H1 (cell line): ENCODE results near the gene C20orf144.

Source experiments
- BCL11A ChIP-seq, 2 experiments: IDR thresholded peaks; one replicate each; pipeline ENCODE4 v1.6.1; 2011; ENCODE audit warnings: low read depth in 2 of 2, low read length in 2 of 2, mild to moderate bottlenecking in 2 of 2
- CEBPB ChIP-seq: IDR thresholded peaks from 2 replicates; pipeline ENCODE4 v1.6.1; 2012; ENCODE audit warnings: low read depth, low read length
- EGR1 ChIP-seq: IDR thresholded peaks from 2 replicates; pipeline ENCODE4 v1.6.1; 2011; ENCODE audit warnings: low read depth, low read length, borderline replicate concordance
- GABPA ChIP-seq: IDR thresholded peaks from 2 replicates; pipeline ENCODE4 v1.6.1; 2011; ENCODE audit warnings: mild to moderate bottlenecking, low read length, moderate library complexity, borderline replicate concordance; ENCODE audit not compliant: insufficient read depth
- GTF2F1 ChIP-seq: IDR thresholded peaks from 2 replicates; pipeline ENCODE4 v1.6.1; 2012; ENCODE audit warnings: low read depth, low read length, improper control_type of control experiment, borderline replicate concordance
- MAFK ChIP-seq: IDR thresholded peaks from 2 replicates; pipeline ENCODE4 v1.6.1; 2012; ENCODE audit warnings: low read depth, mild to moderate bottlenecking, improper control_type of control experiment, low read length
- NRF1 ChIP-seq: IDR thresholded peaks from 2 replicates; pipeline ENCODE4 v1.6.1; 2011; ENCODE audit warnings: mild to moderate bottlenecking, low read depth, low read length, improper control_type of control experiment
- PHF8 ChIP-seq: fragments of 200-600 bp; sonication (generic); conservative IDR thresholded peaks from 2 replicates; pipeline ENCODE4 v1.7.1; 2012; ENCODE audit warnings: low read depth, mild to moderate bottlenecking, inconsistent platforms, low read length, moderate library complexity
- POLR2A ChIP-seq, 2 experiments: IDR thresholded peaks; 1 replicate in 1 of 2; 2 replicates in 1 of 2; pipeline ENCODE4 v1.6.1; 2011; ENCODE audit warnings: low read depth in 2 of 2, low read length in 2 of 2, mild to moderate bottlenecking in 2 of 2; ENCODE audit errors: control extremely low read depth in 1 of 2
- SAP30 ChIP-seq: fragments of 300-600 bp; sonication (generic); IDR thresholded peaks from 2 replicates; pipeline ENCODE4 v1.7.1; 2012; ENCODE audit warnings: low read length, moderate library complexity, mild to moderate bottlenecking, inconsistent platforms; ENCODE audit not compliant: insufficient read depth, insufficient replicate concordance
- SRF ChIP-seq: IDR thresholded peaks from 2 replicates; pipeline ENCODE4 v1.6.1; 2011; ENCODE audit warnings: mild to moderate bottlenecking, low read depth, low read length, moderate library complexity
- TAF1 ChIP-seq: IDR thresholded peaks from 2 replicates; pipeline ENCODE4 v1.6.1; 2011; ENCODE audit warnings: mild to moderate bottlenecking, low read depth, low read length
- YY1 ChIP-seq: IDR thresholded peaks from 2 replicates; pipeline ENCODE4 v1.6.1; 2011; ENCODE audit warnings: low read depth, mild to moderate bottlenecking, low read length
- TF ChIP-seq, protein P1 (sequence below), 3 experiments: IDR thresholded peaks; 1 replicate in 2 of 3; 2 replicates in 1 of 3; pipeline versions ENCODE4 v1.5.1 to v1.6.1; 2011; ENCODE audit warnings: low read length in 3 of 3, mild to moderate bottlenecking in 3 of 3, inconsistent platforms in 2 of 3, low read depth in 1 of 3, moderate library complexity in 1 of 3; ENCODE audit not compliant: insufficient read depth in 1 of 3; ENCODE audit errors: control extremely low read depth in 1 of 3

DNA sequence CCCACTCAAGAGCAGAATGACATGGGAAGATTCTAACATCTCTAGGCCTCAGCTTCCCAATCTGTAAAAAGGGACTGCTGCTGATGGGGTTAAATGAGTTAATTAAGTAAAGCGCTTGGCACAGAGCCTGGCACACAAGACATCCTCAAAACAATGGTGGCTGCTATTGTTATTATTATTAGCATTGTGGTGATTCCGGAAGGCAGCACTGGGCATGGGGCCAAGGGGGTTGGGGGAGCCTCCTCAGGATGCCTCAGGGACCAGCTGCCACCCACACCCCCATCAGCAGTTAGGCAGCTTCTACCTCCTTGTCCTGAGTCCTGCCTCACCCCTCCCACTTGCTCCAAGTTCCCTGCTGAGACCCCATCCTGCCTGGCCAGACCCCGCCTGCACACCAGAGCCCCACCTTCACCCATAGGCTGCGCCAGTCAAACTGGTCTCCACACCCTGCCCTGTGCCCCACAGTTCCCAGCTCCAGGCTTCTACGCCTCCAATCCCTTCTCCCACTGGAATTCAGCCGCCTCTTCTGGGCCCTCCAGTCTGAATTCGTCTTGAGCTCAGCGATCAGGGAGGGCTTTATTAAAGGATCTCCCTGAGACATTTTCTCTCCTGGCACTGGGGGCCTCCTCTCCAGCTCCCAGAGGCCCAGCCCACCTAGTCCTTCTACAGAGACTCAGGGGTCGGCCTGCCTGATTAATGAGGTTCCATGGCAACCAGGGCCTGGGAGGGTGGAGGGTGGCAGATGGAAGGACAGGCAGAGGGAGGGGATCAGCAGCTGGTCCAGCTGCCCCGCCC lies 22.6 kb downstream of the C20orf144 start:
- no peak for TF ChIP-seq POLR2A (IDR thresholded peaks at IDR 0.05; ENCODE audit: control extremely low read depth in 1 of 2, low read depth in 2 of 2, low read length in 2 of 2)
- TF ChIP-seq, protein P1, sequence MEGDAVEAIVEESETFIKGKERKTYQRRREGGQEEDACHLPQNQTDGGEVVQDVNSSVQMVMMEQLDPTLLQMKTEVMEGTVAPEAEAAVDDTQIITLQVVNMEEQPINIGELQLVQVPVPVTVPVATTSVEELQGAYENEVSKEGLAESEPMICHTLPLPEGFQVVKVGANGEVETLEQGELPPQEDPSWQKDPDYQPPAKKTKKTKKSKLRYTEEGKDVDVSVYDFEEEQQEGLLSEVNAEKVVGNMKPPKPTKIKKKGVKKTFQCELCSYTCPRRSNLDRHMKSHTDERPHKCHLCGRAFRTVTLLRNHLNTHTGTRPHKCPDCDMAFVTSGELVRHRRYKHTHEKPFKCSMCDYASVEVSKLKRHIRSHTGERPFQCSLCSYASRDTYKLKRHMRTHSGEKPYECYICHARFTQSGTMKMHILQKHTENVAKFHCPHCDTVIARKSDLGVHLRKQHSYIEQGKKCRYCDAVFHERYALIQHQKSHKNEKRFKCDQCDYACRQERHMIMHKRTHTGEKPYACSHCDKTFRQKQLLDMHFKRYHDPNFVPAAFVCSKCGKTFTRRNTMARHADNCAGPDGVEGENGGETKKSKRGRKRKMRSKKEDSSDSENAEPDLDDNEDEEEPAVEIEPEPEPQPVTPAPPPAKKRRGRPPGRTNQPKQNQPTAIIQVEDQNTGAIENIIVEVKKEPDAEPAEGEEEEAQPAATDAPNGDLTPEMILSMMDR (IDR thresholded peaks at IDR 0.05; ENCODE audit: control extremely low read depth in 1 of 3, insufficient read depth in 1 of 3, low read depth in 1 of 3, low read length in 3 of 3) = no peak
- TF ChIP-seq GTF2F1 = no peak
- no peak; the same call in 1 of the 2 replicates for TF ChIP-seq TAF1
- TF ChIP-seq GABPA = no peak
- no peak for TF ChIP-seq NRF1
- no peak for TF ChIP-seq SRF
- TF ChIP-seq MAFK = no peak
- TF ChIP-seq CEBPB = no peak
- TF ChIP-seq BCL11A (IDR thresholded peaks at IDR 0.05; ENCODE audit: low read depth in 2 of 2, low read length in 2 of 2) = no peak
- no peak for TF ChIP-seq YY1
- no peak for TF ChIP-seq PHF8
- TF ChIP-seq EGR1 = no peak
- no peak for TF ChIP-seq SAP30
